Esophagus squamous epithelium (tissue), 5 donors: Measurements from ENCODE around the gene SETBP1. TPM values are rescaled to one million over a fixed set of nuclear protein-coding genes. Genes with fewer than 3 reads are reported as not detected.

ENCODE experiments used
- DNase-seq: peaks from one replicate; lab custom pipeline; 2025; lab: John Stamatoyannopoulos, UW
- H3K27ac ChIP-seq, 4 donors: fragments of 200-600 bp; sonication (generic); one replicate each; pipeline ENCODE4 v1.5.1; 2016 to 2019; ENCODE audit warnings: mild to moderate bottlenecking in 1 of 4
- H3K27me3 ChIP-seq, 4 donors: fragments of 200-600 bp; sonication (generic); 1 replicate in 3 of 4; 2 replicates in 1 of 4; pipeline versions ENCODE4 v1.5.1 to v1.6.0; 2017 to 2021; ENCODE audit warnings: antibody characterized with exemption in 1 of 4
- H3K36me3 ChIP-seq, 3 donors: fragments of 200-600 bp; sonication (generic); one replicate each; pipeline ENCODE4 v1.5.1; 2016 to 2019
- H3K4me1 ChIP-seq, 3 donors: fragments of 200-600 bp; sonication (generic); one replicate each; pipeline ENCODE4 v1.5.1; 2017 to 2019
- H3K4me3 ChIP-seq, 4 donors: fragments of 200-600 bp; sonication (generic); 1 replicate in 3 of 4; 2 replicates in 1 of 4; pipeline ENCODE4 v1.5.1; 2016 to 2019; ENCODE audit warnings: mild to moderate bottlenecking in 2 of 4, moderate library complexity in 1 of 4
- H3K9me3 ChIP-seq, 3 donors: fragments of 200-600 bp; sonication (generic); one replicate each; pipeline ENCODE4 v1.5.1; 2016 to 2019
- CTCF ChIP-seq, 6 experiments: fragments of 450-650 bp in 4 of 6; fragments of 200-600 bp in 2 of 6; sonication (generic) in 2 of 6; IDR thresholded peaks; one replicate each; pipeline ENCODE4 v1.5.1; 2016 to 2019; ENCODE audit warnings: antibody characterized with exemption in 6 of 6, mild to moderate bottlenecking in 4 of 6, moderate library complexity in 4 of 6
- POLR2A ChIP-seq, 4 donors: fragments of 450-650 bp; IDR thresholded peaks; one replicate each; pipeline ENCODE4 v1.6.1; 2017; ENCODE audit warnings: antibody characterized with exemption in 4 of 4, mild to moderate bottlenecking in 4 of 4, moderate library complexity in 3 of 4
- WGBS, 2 donors: methylation state at CpG; one replicate each; pipeline ENCODE4 v1.1.5; 2018; 5-methylcytosine and 5-hydroxymethylcytosine counted together
- intact Hi-C: fragments of 100-400 bp; cut with DNase I; formaldehyde crosslinking; loops from one replicate; pipeline ENCODE4 v1.15.0; 2022
- total RNA-seq, 4 donors: library from RNA; depleted of rRNA; stranded (reverse); fragments of >200 nt; gene quantifications; one replicate each; pipeline ENCODE4 v1.1.0, GENCODE V29; 2016
- donor health status: DM: yes; HTN: yes; CAD: no.

Gene SETBP1
- total RNA-seq, 4 donors from 2014 or later = 2.6 to 18.5 (median 6.4) TPM

DNA sequence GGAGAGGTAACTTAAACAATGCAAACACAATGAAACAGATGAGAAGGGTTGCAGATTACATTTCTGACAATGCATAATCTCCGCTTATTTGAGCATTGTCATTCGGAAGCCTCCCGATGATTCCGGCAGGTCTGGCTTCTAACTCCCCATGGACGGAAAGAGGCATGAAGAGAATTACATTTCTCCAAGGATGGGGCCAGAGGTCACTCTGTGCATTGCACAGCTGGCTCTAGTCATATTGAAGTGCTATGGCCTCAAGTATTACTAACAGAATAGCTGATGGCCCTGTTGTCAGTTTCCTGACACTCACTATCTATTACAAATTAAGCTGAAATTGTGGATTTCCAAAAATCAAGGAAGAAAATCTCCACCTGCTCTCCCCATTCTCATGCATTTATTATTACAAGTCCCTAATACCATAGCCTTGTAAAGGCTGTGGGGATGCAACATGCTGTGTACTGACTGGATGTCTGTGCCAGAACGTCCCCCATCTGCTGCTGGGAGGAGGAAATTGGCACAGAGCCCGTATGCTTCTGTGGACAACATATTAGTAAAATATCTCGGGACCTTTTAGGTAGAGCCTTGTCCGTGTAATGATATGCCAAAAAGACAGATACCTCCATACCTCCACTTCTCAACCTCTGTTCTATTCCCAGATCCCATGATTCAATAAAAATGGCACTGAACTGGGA is 168.1 kb downstream of the SETBP1 start:
- no peak overlapping the region for H3K4me3 ChIP-seq
- 59 to 81% methylated on average over 8 to 9 of the region's 9 CpGs for WGBS, 2 donors
- intact Hi-C loops = no loop called here
- TF ChIP-seq POLR2A (IDR thresholded peaks at IDR 0.05) (no peak), CTCF (IDR thresholded peaks at IDR 0.05) (no peak)
- H3K27me3 ChIP-seq = no peaks in the 10 kb centered on the region
- H3K4me1 ChIP-seq = peaks cover 0 to 32% (median 6%) of the 10 kb centered on the region in 3 donors
- no peak for DNase-seq
- no peaks in the 10 kb centered on the region for H3K36me3 ChIP-seq
- no peaks in the 10 kb centered on the region for H3K9me3 ChIP-seq
- H3K27ac ChIP-seq = no peak overlapping the region

DNA sequence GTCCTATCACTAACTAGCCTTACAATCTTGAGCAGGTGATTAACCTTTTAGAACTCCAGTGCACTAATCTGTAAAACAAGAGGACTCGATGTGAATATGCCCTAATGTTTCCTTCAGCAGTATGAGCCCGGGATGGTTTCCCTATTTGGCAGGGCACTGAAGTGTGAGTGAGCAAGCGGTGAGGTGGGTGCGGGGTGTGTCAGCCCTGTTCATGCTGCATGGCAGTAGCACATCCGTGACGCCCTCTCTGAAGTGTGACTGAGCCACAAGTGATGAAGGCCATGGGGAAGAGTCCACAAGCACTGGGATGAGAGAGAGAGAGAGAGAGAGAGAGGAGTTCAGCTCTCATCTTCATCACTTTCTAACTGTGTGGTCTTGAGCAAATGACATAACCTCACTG is 168.7 kb downstream of the SETBP1 start:
- Histone ChIP-seq H3K27me3 (no peaks in the 10 kb centered on the region), H3K36me3 (no peaks in the 10 kb centered on the region), H3K27ac (no peak overlapping the region), H3K9me3 (no peaks in the 10 kb centered on the region), H3K4me3 (no peak overlapping the region), H3K4me1 (peaks cover 0 to 32% (median 6%) of the 10 kb centered on the region in 3 donors)
- TF ChIP-seq CTCF (IDR thresholded peaks at IDR 0.05) (no peak), POLR2A (IDR thresholded peaks at IDR 0.05) (no peak)
- intact Hi-C loops = no loop called here
- 87 to 90% methylated on average over 6 of the region's 6 CpGs for WGBS, 2 donors
- DNase-seq = no peak

- TF ChIP-seq POLR2A (IDR thresholded peaks at IDR 0.05) (no peak), CTCF (IDR thresholded peaks at IDR 0.05) (no peak)
- Histone ChIP-seq H3K4me3 (no peak overlapping the region), H3K27me3 (no peaks in the 10 kb centered on the region), H3K36me3 (no peaks in the 10 kb centered on the region), H3K27ac (no peak overlapping the region), H3K4me1 (peaks cover 0 to 32% (median 6%) of the 10 kb centered on the region in 3 donors), H3K9me3 (no peaks in the 10 kb centered on the region)
- 79 to 87% methylated on average over 2 of the region's 2 CpGs for WGBS, 2 donors
- no peak for DNase-seq
- intact Hi-C loops = no loop called here
These were observed 169.3 kb downstream of the SETBP1 start for GRCh38 chr18:44850001-44850400.

DNA sequence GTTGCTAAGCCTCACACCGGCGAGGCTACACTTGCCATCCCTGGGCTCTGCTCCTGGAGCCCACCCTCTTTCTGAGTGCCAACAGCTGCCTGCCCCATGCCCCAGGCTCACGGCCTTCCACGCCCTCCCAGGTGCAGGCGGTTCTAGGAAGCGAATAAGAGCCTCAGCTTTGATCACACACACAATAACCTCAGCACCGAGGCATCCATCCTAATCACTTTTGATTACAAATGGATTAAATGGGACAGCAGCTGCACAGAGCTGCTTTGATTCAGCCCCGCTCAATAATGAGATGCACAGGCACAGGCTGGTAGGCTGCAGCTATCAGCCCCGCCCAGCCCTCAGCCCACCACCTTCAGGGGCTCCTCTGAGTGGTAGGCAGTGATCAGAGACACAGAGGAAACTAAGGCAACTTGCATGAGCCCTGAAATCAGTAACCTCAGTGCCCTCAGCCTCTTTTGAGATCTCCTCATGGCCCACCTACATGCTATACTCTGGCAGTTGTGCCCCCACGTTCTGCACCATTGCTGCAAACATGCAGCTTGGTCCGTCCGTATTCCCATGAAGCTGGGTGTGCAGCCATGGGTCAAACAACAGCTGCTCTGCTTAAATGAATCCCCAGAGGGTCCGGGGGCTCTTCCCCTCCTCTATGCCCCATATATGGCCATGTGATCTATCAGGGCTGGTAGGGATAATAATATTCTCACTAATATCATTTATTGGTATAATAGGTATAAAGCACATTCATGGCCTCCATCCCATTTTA is 171.4 kb downstream of the SETBP1 start:
- Histone ChIP-seq H3K27ac (no peak overlapping the region), H3K27me3 (no peaks in the 10 kb centered on the region), H3K4me1 (peaks cover 0 to 51% (median 14%) of the 10 kb centered on the region in 3 donors), H3K4me3 (no peak overlapping the region), H3K9me3 (no peaks in the 10 kb centered on the region), H3K36me3 (no peaks in the 10 kb centered on the region)
- TF ChIP-seq CTCF (IDR thresholded peaks at IDR 0.05) (no peak), POLR2A (IDR thresholded peaks at IDR 0.05) (no peak)
- DNase-seq = no peak
- WGBS, 2 donors = 90 to 96% methylated on average over 4 to 5 of the region's 13 CpGs
- intact Hi-C loops = no loop called here

DNA sequence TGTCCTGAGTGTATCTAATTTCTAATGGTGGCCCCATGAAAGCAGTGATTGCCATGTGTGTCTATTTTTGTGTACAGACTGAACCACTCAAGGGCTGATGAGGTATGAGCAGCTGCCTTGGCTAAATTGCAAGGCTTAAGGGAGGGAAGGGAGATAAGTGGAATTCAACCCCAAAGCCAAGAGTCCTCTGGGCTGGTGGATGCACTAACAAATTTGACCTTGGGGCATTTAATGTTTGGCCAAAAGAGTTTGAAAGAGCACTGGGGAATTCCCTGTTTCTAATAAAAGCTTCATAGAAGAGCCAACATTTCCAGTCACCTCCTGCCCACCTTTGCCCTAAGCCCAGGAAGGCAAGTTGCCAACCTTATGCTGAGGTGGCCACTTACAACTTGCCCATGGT is 172.1 kb downstream of the SETBP1 start:
- no peak for TF ChIP-seq CTCF (IDR thresholded peaks at IDR 0.05)
- no peak for TF ChIP-seq POLR2A (IDR thresholded peaks at IDR 0.05)
- Histone ChIP-seq H3K36me3 (no peaks in the 10 kb centered on the region), H3K9me3 (no peaks in the 10 kb centered on the region), H3K4me3 (no peak overlapping the region), H3K27me3 (no peaks in the 10 kb centered on the region), H3K27ac (no peak overlapping the region), H3K4me1 (peaks cover 0 to 52% (median 22%) of the 10 kb centered on the region in 3 donors)
- intact Hi-C loops = no loop called here
- no peak for DNase-seq
